Type B pancreatic cell (in vitro differentiated cells): Measurements from ENCODE around the gene MYO3B. TPM values are rescaled to one million over a fixed set of nuclear protein-coding genes. Genes with fewer than 3 reads are reported as not detected.
A peak's percentile ranks its signal among the peaks of the same experiment; 100 is the strongest.

Source experiments
- DNase-seq: peaks from one replicate; pipeline ENCODE4 v3.0.0; 2021; ENCODE audit warnings: mixed read lengths; ENCODE audit not compliant: unreplicated experiment; ENCODE audit errors: extremely low spot score
- H3K27ac Mint-ChIP-seq: 2 replicates; pipeline ENCODE4 v1.8.0; 2021; ENCODE audit warnings: mild to moderate bottlenecking, mixed read lengths
- H3K27me3 Mint-ChIP-seq: 2 replicates; pipeline ENCODE4 v1.8.0; 2021; ENCODE audit warnings: mixed read lengths
- H3K36me3 Mint-ChIP-seq: 2 replicates; pipeline ENCODE4 v1.8.0; 2021; ENCODE audit warnings: mixed read lengths
- H3K4me1 Mint-ChIP-seq: one replicate; pipeline ENCODE4 v1.8.0; 2021; ENCODE audit warnings: mixed read lengths; ENCODE audit not compliant: unreplicated experiment
- H3K4me3 Mint-ChIP-seq: 2 replicates; pipeline ENCODE4 v1.8.0; 2021; ENCODE audit warnings: mild to moderate bottlenecking, mixed read lengths
- H3K9me3 Mint-ChIP-seq: 2 replicates; pipeline ENCODE4 v1.8.0; 2021; ENCODE audit warnings: mixed read lengths
- total RNA-seq: library from RNA; stranded (reverse); gene quantifications from 2 replicates; pipeline ENCODE4 v1.2.1, GENCODE V29; 2021; ENCODE audit warnings: low replicate concordance
- TF ChIP-seq, protein P1 (sequence below): fragments of 200-600 bp; sonication (generic); conservative IDR thresholded peaks from 2 replicates; pipeline ENCODE4 v1.5.0; 2021; ENCODE audit warnings: antibody characterized with exemption, mild to moderate bottlenecking

Gene MYO3B
- total RNA-seq, 1 donor from 2014 or later: 0.46 TPM

DNA sequence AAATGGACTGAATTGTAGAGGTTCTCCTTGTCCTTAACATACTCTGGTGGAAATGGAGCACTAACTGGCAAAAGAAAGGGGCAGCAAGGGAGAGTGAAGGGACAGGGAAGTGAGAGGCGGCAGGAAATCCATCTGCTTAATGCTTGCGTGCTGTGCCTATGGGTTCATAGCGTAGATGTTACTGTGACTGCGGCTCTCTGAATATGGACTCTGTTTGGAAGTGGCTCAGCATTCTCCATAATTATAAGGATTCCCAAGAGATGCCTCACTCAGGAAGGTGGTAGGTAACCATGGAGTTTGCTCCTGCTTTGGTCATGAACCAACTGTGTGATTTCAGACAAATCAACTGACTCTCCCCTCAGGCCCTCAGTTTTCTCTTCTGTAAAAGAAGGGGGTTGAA, 50.0 kb downstream of the MYO3B start:
- H3K36me3 Mint-ChIP-seq: no peaks in the 10 kb centered on the region
- H3K4me1 Mint-ChIP-seq: peaks cover 4% of the 10 kb centered on the region
- H3K9me3 Mint-ChIP-seq: no peaks in the 10 kb centered on the region
- DNase-seq: no peak
- H3K4me3 Mint-ChIP-seq: no peak overlapping the region
- H3K27me3 Mint-ChIP-seq: no peaks in the 10 kb centered on the region
- TF ChIP-seq, protein P1, sequence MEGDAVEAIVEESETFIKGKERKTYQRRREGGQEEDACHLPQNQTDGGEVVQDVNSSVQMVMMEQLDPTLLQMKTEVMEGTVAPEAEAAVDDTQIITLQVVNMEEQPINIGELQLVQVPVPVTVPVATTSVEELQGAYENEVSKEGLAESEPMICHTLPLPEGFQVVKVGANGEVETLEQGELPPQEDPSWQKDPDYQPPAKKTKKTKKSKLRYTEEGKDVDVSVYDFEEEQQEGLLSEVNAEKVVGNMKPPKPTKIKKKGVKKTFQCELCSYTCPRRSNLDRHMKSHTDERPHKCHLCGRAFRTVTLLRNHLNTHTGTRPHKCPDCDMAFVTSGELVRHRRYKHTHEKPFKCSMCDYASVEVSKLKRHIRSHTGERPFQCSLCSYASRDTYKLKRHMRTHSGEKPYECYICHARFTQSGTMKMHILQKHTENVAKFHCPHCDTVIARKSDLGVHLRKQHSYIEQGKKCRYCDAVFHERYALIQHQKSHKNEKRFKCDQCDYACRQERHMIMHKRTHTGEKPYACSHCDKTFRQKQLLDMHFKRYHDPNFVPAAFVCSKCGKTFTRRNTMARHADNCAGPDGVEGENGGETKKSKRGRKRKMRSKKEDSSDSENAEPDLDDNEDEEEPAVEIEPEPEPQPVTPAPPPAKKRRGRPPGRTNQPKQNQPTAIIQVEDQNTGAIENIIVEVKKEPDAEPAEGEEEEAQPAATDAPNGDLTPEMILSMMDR: no peak
- no peak overlapping the region for H3K27ac Mint-ChIP-seq

DNA sequence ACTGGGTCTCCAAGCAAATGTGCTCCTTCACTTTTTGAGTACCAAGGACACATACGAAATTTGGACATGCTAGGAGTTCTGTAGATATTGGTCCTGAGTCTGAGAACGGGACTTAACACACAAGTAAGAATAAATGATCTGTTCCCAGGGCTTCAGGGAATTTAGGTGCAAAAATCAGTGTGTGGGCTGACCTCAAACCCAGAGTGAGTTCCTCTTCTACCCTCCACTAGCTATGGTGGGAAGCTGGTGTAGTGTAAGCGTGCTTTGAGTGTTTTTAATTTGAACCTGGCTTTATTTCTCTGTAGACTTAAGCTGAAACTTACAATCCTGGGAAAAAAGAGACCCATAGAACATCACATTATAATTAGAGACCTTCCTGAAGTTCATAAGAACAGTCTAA, 50.5 kb downstream of the MYO3B start:
- no peaks in the 10 kb centered on the region for H3K36me3 Mint-ChIP-seq
- no peak for DNase-seq
- H3K4me3 Mint-ChIP-seq: no peak overlapping the region
- no peaks in the 10 kb centered on the region for H3K9me3 Mint-ChIP-seq
- peaks cover 4% of the 10 kb centered on the region for H3K4me1 Mint-ChIP-seq
- H3K27ac Mint-ChIP-seq: no peak overlapping the region
- TF ChIP-seq, protein P1: no peak
- H3K27me3 Mint-ChIP-seq: no peaks in the 10 kb centered on the region

DNA sequence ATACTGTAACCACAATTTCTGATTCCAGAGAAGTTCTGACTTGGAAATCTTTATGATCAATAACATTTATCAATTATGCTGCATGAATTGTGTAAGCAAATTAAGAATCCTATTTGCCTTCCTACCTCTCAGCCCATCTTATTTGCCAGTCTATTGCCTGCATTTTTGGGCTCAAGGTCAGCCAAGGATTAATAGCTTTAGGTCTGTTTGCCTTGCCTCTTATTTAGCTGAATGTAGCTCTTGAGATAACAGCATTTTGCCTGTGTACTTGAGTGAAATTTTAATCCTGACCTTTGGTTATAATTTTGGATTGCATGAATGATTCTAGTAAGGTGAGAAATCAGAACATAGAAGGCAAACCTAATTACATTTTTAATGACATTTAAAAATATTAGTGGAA, 51.2 kb downstream of the MYO3B start:
- H3K36me3 Mint-ChIP-seq: no peaks in the 10 kb centered on the region
- TF ChIP-seq, protein P1: no peak

DNA sequence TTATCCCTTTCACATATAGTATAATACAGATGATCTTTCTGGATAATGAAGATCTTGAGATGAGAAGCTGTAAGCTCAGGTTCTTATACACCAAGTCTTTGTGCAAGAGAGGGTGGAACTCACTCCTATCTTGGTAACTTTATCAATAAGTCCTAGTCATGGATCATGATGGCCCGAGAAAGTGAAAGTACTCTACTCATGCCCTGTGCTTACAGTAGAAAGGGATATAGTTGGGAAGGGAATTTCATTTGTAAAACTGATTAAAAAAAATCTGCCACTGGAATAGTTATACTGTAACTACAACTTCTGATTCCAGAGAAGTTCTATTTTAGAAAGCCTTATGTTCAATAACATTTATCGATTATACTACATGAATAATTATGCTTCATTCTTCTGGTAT, 51.8 kb downstream of the MYO3B start:
- no peaks in the 10 kb centered on the region for H3K36me3 Mint-ChIP-seq

More for the DNA sequence above, 51.2 kb downstream of the MYO3B start:
- Mint-ChIP-seq H3K9me3 (no peaks in the 10 kb centered on the region), H3K27me3 (no peaks in the 10 kb centered on the region), H3K4me3 (no peak overlapping the region), H3K27ac (no peak overlapping the region), H3K4me1 (peaks cover 4% of the 10 kb centered on the region)
- no peak for DNase-seq

DNA sequence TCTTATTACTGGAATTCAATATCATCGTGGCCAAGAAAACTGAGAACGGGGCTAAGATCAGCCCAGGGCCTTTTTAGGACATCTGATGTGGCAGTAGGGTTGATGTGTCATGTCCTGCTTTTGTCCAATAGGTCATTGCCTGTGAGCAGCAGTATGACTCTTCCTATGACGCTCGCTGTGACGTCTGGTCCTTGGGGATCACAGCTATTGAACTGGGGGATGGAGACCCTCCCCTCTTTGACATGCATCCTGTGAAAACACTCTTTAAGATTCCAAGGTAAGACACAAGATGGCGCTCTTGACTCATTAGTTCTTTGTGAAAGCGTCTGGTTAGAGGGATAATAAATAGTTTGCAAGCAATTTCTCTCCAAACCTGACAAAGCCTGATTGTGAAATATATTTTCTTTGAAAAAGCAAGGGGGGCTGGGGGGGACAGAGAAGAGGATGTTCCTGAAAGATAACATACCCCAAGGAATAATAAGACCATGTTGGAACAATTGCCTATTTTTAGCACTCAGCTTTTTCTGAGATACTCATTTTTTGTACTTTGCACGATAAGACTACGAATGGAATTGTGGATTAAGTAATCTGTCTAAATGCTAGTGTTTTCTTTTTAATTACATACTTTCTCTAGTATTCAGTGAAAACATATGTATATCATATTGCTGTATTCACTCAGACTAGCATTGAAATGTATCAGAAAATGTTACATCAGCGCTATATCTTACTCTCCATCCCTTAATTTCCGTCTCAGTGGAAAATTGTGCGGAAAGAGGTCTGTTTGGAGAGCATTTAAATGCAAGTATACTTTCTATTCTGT, 58.1 kb downstream of the MYO3B start:
- Mint-ChIP-seq H3K36me3 (no peaks in the 10 kb centered on the region), H3K9me3 (no peaks in the 10 kb centered on the region), H3K27me3 (peaks cover 8% of the 10 kb centered on the region), H3K4me3 (no peak overlapping the region), H3K4me1 (peaks cover 14% of the 10 kb centered on the region), H3K27ac (no peak overlapping the region)
- TF ChIP-seq, protein P1: peak; percentile 86
- no peak for DNase-seq

More for the DNA sequence above, 51.8 kb downstream of the MYO3B start:
- Mint-ChIP-seq H3K27me3 (no peaks in the 10 kb centered on the region), H3K27ac (no peak overlapping the region), H3K4me1 (peaks cover under 1% of the 10 kb centered on the region), H3K4me3 (no peak overlapping the region), H3K9me3 (no peaks in the 10 kb centered on the region)
- TF ChIP-seq, protein P1: no peak
- DNase-seq: no peak
